ENCODE results near the gene E2F7.

GRCh38 chr12:77060136-77060882 lies 5.1 kb downstream of the E2F7 start:
- TF ChIP-seq CTCF (IDR thresholded peaks at IDR 0.05; ENCODE audit: extremely low read depth in 1 of 2, insufficient read depth in 1 of 2, low read depth in 1 of 2, low read length in 2 of 2) = no peak
- TF ChIP-seq POLR2A (IDR thresholded peaks at IDR 0.05; ENCODE audit: low read depth, low read length) = no peak
- no peak for TF ChIP-seq POLR2AphosphoS5 (IDR thresholded peaks at IDR 0.05; ENCODE audit: insufficient read depth, low read depth, low read length)
